Measurements from ENCODE around the gene TLCD3B. TPM values are rescaled to one million over a fixed set of nuclear protein-coding genes. Genes with fewer than 3 reads are reported as not detected.

The TLCD3B gene
- total and polyA plus RNA-seq, 9 of the 15 experiments (the other 6 are each of a cell fraction or from before 2014, with no cell fraction given), result 0.10 to 0.52 (median 0.23) TPM; not detected in 4

DNA sequence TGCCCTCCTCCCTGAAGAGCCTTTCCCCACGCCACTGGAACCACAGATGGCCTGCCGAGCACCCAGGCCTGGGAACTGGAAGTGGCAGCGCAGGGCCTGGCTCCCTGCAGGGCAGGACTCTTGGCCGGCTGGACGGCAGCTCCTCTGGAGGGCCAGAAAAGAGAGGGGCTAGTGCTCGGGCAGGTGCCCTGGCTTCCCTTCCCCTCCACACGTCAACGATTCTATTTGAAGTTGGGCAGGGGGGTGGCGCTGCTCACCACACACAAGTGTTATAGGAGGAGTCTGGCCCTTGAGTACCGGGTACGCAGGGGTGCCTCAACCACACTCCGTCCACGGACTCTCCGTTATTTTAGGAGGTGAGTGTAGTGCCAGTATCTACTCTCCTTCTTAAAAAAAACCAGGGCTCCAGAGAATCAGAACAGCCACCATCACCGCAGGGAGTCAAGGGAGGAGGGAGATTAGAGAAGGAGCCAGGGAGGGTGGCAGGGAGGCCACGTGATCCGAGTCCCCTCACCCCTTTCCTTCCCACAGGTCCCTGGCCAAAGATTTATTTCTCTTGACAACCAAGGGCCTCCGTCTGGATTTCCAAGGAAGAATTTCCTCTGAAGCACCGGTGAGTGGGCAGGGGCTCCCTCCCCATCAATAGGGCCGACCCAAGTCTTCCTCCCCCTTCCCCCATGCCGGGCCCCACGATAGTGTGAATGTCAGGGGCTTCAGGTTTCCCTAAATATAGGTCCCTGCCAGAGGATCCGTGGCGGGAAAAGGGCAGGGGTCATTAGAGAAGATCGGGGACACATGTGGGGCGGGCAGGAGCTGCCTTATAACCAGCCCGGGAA is 33.0 kb upstream of the TLCD3B start (continued):
- 0 out of 2 replicates have a peak, but pooled peaks have one; percentile 33 for TF ChIP-seq MTF1 (CRISPR knock-in tag; IDR thresholded peaks at IDR 0.05; ENCODE audit: borderline replicate concordance)
- TF ChIP-seq, protein P1, sequence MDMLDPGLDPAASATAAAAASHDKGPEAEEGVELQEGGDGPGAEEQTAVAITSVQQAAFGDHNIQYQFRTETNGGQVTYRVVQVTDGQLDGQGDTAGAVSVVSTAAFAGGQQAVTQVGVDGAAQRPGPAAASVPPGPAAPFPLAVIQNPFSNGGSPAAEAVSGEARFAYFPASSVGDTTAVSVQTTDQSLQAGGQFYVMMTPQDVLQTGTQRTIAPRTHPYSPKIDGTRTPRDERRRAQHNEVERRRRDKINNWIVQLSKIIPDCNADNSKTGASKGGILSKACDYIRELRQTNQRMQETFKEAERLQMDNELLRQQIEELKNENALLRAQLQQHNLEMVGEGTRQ (CRISPR knock-in tag; IDR thresholded peaks at IDR 0.05), result peak; percentile 79
- TF ChIP-seq HDAC1 (IDR thresholded peaks at IDR 0.05), result no peak; a peak in 1 of 4 replicates
- peak; percentile 19; the same call in 1 of the 2 replicates for TF ChIP-seq XRCC5 (IDR thresholded peaks at IDR 0.05; ENCODE audit: low read depth, low read length)
- no peak for TF ChIP-seq TCF7L2 (IDR thresholded peaks at IDR 0.05; ENCODE audit: low read depth, low read length)
- TF ChIP-seq CTBP1 (IDR thresholded peaks at IDR 0.05; ENCODE audit: borderline replicate concordance), result peak; percentile 47; the same call in 1 of the 2 replicates
- TF ChIP-seq, protein P2, sequence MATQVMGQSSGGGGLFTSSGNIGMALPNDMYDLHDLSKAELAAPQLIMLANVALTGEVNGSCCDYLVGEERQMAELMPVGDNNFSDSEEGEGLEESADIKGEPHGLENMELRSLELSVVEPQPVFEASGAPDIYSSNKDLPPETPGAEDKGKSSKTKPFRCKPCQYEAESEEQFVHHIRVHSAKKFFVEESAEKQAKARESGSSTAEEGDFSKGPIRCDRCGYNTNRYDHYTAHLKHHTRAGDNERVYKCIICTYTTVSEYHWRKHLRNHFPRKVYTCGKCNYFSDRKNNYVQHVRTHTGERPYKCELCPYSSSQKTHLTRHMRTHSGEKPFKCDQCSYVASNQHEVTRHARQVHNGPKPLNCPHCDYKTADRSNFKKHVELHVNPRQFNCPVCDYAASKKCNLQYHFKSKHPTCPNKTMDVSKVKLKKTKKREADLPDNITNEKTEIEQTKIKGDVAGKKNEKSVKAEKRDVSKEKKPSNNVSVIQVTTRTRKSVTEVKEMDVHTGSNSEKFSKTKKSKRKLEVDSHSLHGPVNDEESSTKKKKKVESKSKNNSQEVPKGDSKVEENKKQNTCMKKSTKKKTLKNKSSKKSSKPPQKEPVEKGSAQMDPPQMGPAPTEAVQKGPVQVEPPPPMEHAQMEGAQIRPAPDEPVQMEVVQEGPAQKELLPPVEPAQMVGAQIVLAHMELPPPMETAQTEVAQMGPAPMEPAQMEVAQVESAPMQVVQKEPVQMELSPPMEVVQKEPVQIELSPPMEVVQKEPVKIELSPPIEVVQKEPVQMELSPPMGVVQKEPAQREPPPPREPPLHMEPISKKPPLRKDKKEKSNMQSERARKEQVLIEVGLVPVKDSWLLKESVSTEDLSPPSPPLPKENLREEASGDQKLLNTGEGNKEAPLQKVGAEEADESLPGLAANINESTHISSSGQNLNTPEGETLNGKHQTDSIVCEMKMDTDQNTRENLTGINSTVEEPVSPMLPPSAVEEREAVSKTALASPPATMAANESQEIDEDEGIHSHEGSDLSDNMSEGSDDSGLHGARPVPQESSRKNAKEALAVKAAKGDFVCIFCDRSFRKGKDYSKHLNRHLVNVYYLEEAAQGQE (IDR thresholded peaks at IDR 0.05; ENCODE audit: borderline replicate concordance), result peak; percentile 37; the same call in 1 of the 2 replicates
- TF ChIP-seq, protein P2 (CRISPR knock-in tag; IDR thresholded peaks at IDR 0.05; ENCODE audit: low read depth), result no peak
- TF ChIP-seq HDGF (IDR thresholded peaks at IDR 0.05), result peak; percentile 84; the same call in 1 of the 2 replicates
- 0 out of 2 replicates have a peak, but pooled peaks have one; percentile 27 for TF ChIP-seq TEAD4 (IDR thresholded peaks at IDR 0.05; ENCODE audit: low read length)
- TF ChIP-seq TEAD4 (CRISPR knock-in tag; IDR thresholded peaks at IDR 0.05; ENCODE audit: borderline replicate concordance), result no peak
- peak; percentile 25; the same call in 1 of the 2 replicates for TF ChIP-seq MTA1 (IDR thresholded peaks at IDR 0.05; ENCODE audit: borderline replicate concordance)
- peak; percentile 49 to 56 for TF ChIP-seq RAD21 (CRISPR knock-in tag; conservative IDR thresholded peaks at IDR 0.05 in 1 of 2, IDR thresholded peaks at IDR 0.05 in 1 of 2)
- 0 out of 2 replicates have a peak, but pooled peaks have one; percentile 11 for TF ChIP-seq ZBTB7A (IDR thresholded peaks at IDR 0.05; ENCODE audit: borderline replicate concordance, control insufficient read depth, low read depth, low read length)
- peak in 1 of 2 experiments; percentile 18; a peak in 1 of 4 replicates for TF ChIP-seq KDM1A (IDR thresholded peaks at IDR 0.05)
- TF ChIP-seq, protein P3, sequence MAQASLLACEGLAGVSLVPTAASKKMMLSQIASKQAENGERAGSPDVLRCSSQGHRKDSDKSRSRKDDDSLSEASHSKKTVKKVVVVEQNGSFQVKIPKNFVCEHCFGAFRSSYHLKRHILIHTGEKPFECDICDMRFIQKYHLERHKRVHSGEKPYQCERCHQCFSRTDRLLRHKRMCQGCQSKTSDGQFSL (CRISPR knock-in tag; IDR thresholded peaks at IDR 0.05), result 0 out of 2 replicates have a peak, but pooled peaks have one; percentile 50
- TF ChIP-seq, protein P3 (tag; IDR thresholded peaks at IDR 0.05), result no peak
- no peak for TF ChIP-seq CHCHD3 (CRISPR knock-in tag; IDR thresholded peaks at IDR 0.05)

Data from K562 (cell line).